C4-2B (cell line): ENCODE results near the gene POLE3.

Experiments
- ZFX ChIP-seq: fragments of 450-650 bp; IDR thresholded peaks from 2 replicates; pipeline ENCODE4 v1.6.1; 2017
- TF ChIP-seq, protein P1 (sequence below): fragments of 450-650 bp; conservative IDR thresholded peaks from 2 replicates; pipeline ENCODE4 v1.5.1; 2017; ENCODE audit warnings: mild to moderate bottlenecking

DNA sequence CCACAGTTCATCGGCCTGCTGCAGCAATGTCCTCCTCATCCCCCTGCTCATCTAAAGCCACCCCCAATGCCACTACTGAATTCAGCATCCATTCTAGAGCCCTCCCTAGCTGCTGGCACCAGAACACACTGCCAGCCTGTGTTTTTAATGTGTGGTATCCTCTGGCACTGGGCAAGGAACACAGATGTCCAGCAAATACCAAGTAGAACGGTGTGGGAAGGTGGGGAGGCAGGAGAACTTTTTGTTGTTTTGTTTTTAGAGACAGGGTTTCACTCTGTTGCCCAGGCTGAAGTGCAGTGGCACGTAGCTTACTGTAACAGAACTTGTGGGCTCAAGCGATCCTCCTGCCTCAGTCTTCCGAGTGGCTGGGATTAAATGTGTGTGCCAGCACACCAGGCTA is 38.4 kb downstream of the POLE3 start:
- TF ChIP-seq, protein P1, sequence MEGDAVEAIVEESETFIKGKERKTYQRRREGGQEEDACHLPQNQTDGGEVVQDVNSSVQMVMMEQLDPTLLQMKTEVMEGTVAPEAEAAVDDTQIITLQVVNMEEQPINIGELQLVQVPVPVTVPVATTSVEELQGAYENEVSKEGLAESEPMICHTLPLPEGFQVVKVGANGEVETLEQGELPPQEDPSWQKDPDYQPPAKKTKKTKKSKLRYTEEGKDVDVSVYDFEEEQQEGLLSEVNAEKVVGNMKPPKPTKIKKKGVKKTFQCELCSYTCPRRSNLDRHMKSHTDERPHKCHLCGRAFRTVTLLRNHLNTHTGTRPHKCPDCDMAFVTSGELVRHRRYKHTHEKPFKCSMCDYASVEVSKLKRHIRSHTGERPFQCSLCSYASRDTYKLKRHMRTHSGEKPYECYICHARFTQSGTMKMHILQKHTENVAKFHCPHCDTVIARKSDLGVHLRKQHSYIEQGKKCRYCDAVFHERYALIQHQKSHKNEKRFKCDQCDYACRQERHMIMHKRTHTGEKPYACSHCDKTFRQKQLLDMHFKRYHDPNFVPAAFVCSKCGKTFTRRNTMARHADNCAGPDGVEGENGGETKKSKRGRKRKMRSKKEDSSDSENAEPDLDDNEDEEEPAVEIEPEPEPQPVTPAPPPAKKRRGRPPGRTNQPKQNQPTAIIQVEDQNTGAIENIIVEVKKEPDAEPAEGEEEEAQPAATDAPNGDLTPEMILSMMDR = no peak
- TF ChIP-seq ZFX = no peak
